Heart left ventricle (tissue), 16 donors: ENCODE measurements around the gene BFSP2. TPM values are rescaled to one million over a fixed set of nuclear protein-coding genes. Genes with fewer than 3 reads are reported as not detected.

Experiments
- ATAC-seq, 4 donors: fragments of 200-7000 bp; cut with Tn5 transposase; one replicate each; pipeline ENCODE4 v1.9.1; 2020 to 2022; ENCODE audit warnings: moderate library complexity in 4 of 4, mild to moderate bottlenecking in 3 of 4, moderate number of reproducible peaks in 1 of 4
- DNase-seq, 5 donors: peaks; one replicate each; pipeline ENCODE4 v3.0.0-alpha.2; 2020
- H3K27ac ChIP-seq, 12 donors: fragments of 200-600 bp; sonication (generic) in 4 of 12; one replicate each; pipeline versions ENCODE4 v1.5.0 to v1.8.0; 2016 to 2022; ENCODE audit warnings: mild to moderate bottlenecking in 2 of 12
- H3K27me3 ChIP-seq, 9 donors: fragments of 200-600 bp; sonication (generic) in 2 of 9; one replicate each; pipeline versions ENCODE4 v1.5.1 to v1.8.0; 2016 to 2022; ENCODE audit warnings: mild to moderate bottlenecking in 3 of 9
- H3K36me3 ChIP-seq, 9 donors: fragments of 200-600 bp; sonication (generic) in 2 of 9; one replicate each; pipeline versions ENCODE4 v1.5.0 to v1.8.0; 2018 to 2022; ENCODE audit warnings: mild to moderate bottlenecking in 2 of 9
- H3K4me1 ChIP-seq, 12 donors: fragments of 200-600 bp; sonication (generic) in 4 of 12; one replicate each; pipeline versions ENCODE4 v1.5.0 to v1.8.0; 2016 to 2022; ENCODE audit warnings: mild to moderate bottlenecking in 3 of 12
- H3K4me3 ChIP-seq, 12 donors: fragments of 200-600 bp; sonication (generic) in 4 of 12; one replicate each; pipeline versions ENCODE4 v1.5.0 to v1.8.0; 2017 to 2022; ENCODE audit warnings: mild to moderate bottlenecking in 9 of 12, moderate library complexity in 4 of 12
- H3K9me3 ChIP-seq, 12 donors: fragments of 200-600 bp; sonication (generic) in 4 of 12; one replicate each; pipeline versions ENCODE4 v1.5.0 to v1.8.0; 2016 to 2022; ENCODE audit warnings: mild to moderate bottlenecking in 1 of 12
- POLR2A ChIP-seq, 2 donors: fragments of 450-650 bp; IDR thresholded peaks; one replicate each; pipeline ENCODE4 v1.6.1; 2017; ENCODE audit warnings: antibody characterized with exemption in 2 of 2, mild to moderate bottlenecking in 2 of 2, moderate library complexity in 2 of 2
- WGBS, 4 donors: extraction: QIAGEN DNeasy Blood & Tissue Kit in 2 of 4; methylation state at CpG; one replicate each; pipeline versions ENCODE4 v1.1.5 to v1.1.7; 2013 to 2018; 5-methylcytosine and 5-hydroxymethylcytosine counted together
- intact Hi-C, 10 donors: fragments of 100-400 bp; cut with DNase I; formaldehyde crosslinking; loops; one replicate each; pipeline versions ENCODE4 v1.11.1 to v1.14.2; 2022
- polyA plus RNA-seq, 2 donors: library from polyadenylated mRNA; stranded (reverse); fragments of 200-250 nt; gene quantifications; one replicate each; pipeline ENCODE4 v1.2.3, GENCODE V29; 2013
- total RNA-seq, 9 donors: library from RNA; depleted of rRNA in 2 of 9; stranded (reverse); fragments of >200 nt in 2 of 9; fragmentation: NEBNext Ultra II Directional in 3 of 9; extraction: Animal tissue kit (Norgen Biotek cat#: 25700) in 3 of 9; gene quantifications; one replicate each; pipeline versions ENCODE4 v1.1.0 to v1.2.4, GENCODE V29; 2016 to 2023
- TF ChIP-seq, protein P1 (sequence below), 12 donors: fragments of 200-600 bp; sonication (generic) in 4 of 12; IDR thresholded peaks; one replicate each; pipeline versions ENCODE4 v1.5.0 to v1.8.0; 2018 to 2022; ENCODE audit warnings: antibody characterized with exemption in 12 of 12, mild to moderate bottlenecking in 5 of 12
- donor health status: ischemic (EF 13 %, LVEDD 7.1; RV severe dilation, severe dysfunction).
- donor health status: healthy with polysubstance abuse.
- donor health status: DM: no; HTN: yes; CAD: no.
- donor health status: DM: no; HTN: no; CAD: no.
- donor health status: ischemic (EF 25% LVEDD 6.9; RV normal size, moderate dysfunction).
- donor health status: ischemic (EF 25% LVEDD 5.7; RV mildly dilated, moderate dysfunction).
- donor health status: healthy.
- donor health status: DM: yes; HTN: yes; CAD: no.
- donor health status: ischemic (EF 35%, LVEDD 5.7; RV mildly dilated, moderate dysfunction).
- donor health status: nonischemic (EF 11% LVEDD 7.7; RV severe dilation, severe dysfunction).
- donor health status: DM: yes; HTN: yes; CAD: no.
- donor health status: PGD.
- donor health status: ischemic (EF 29% LVEDD 5.4; RV normal size, mild dysfunction).
- donor health status: nonischemic (EF 23%, LVEDD 6.1; RV moderate dilation, normal function).

Gene BFSP2
- total and polyA plus RNA-seq, 11 donors = not detected

DNA sequence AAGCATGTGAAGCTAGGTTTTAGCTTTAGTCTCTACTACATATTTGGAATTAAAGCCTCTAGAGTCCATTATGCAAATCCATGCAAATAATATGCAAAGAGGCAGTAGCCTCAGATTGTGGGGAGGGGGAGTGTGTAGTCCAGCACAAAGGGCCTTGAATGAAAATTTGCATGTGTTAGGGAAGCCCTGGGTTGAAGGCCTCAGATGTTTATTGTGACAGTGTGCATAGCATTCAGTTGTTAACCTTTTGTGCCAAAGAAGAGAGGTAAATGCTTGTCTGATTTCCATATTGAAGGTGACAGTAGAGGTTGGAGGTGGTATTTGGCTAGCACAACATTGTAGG is 24.5 kb upstream of the BFSP2 start:
- DNase-seq = no peak
- H3K27ac ChIP-seq = no peak overlapping the region
- peaks cover 0 to 8% (median 0%) of the 10 kb centered on the region in 12 donors for H3K4me1 ChIP-seq
- intact Hi-C loops = loop anchor here in 1 of 10 donors (5.0 kb wide), 1 partner anchor 333 kb away; no protein-coding TSS in a partner anchor
- TF ChIP-seq, protein P1, sequence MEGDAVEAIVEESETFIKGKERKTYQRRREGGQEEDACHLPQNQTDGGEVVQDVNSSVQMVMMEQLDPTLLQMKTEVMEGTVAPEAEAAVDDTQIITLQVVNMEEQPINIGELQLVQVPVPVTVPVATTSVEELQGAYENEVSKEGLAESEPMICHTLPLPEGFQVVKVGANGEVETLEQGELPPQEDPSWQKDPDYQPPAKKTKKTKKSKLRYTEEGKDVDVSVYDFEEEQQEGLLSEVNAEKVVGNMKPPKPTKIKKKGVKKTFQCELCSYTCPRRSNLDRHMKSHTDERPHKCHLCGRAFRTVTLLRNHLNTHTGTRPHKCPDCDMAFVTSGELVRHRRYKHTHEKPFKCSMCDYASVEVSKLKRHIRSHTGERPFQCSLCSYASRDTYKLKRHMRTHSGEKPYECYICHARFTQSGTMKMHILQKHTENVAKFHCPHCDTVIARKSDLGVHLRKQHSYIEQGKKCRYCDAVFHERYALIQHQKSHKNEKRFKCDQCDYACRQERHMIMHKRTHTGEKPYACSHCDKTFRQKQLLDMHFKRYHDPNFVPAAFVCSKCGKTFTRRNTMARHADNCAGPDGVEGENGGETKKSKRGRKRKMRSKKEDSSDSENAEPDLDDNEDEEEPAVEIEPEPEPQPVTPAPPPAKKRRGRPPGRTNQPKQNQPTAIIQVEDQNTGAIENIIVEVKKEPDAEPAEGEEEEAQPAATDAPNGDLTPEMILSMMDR (IDR thresholded peaks at IDR 0.05) = no peak
- no peak for TF ChIP-seq POLR2A (IDR thresholded peaks at IDR 0.05)
- H3K4me3 ChIP-seq = no peak overlapping the region
- H3K27me3 ChIP-seq = no peaks in the 10 kb centered on the region
- H3K36me3 ChIP-seq = no peaks in the 10 kb centered on the region
- no peak for ATAC-seq
- H3K9me3 ChIP-seq = no peaks in the 10 kb centered on the region

DNA sequence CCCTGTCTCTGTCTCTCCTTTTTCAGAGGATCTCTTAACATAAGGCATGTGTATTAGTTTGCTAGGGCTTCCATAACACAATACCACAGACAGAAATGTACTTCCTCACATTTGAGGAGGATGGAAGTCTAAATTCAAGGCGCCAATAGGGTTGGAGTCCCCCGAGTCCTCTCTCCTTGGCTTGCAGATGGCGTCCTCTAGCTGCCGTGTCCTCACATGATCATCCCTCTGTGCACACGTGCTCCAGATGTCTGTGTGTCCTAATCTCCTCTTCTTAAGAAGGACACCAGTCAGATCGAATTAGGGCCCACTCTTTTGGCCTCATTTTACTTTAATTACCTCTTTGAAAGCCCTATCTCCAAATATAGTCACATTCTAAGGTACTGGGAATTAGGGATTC is 23.0 kb upstream of the BFSP2 start:
- ATAC-seq (peak in 2 of 4 donors; percentile 44 to 47), DNase-seq (no peak)
- Histone ChIP-seq H3K4me1 (peaks cover 0 to 8% (median 0%) of the 10 kb centered on the region in 12 donors), H3K27me3 (no peaks in the 10 kb centered on the region), H3K9me3 (no peaks in the 10 kb centered on the region), H3K36me3 (no peaks in the 10 kb centered on the region), H3K4me3 (no peak overlapping the region), H3K27ac (no peak overlapping the region)
- TF ChIP-seq POLR2A (IDR thresholded peaks at IDR 0.05) = no peak
- TF ChIP-seq, protein P1 (IDR thresholded peaks at IDR 0.05) = peak in 3 of 12 donors; percentile 16 to 29 (median 22)
- intact Hi-C loops = loop anchor here in 9 of 10 donors (1.0 to 5.0 kb wide), 3 partner anchors 335 to 336 kb away; no protein-coding TSS in a partner anchor
- 29 to 56% (median 49%) methylated on average over 6 of the region's 6 CpGs for WGBS, 4 donors

DNA sequence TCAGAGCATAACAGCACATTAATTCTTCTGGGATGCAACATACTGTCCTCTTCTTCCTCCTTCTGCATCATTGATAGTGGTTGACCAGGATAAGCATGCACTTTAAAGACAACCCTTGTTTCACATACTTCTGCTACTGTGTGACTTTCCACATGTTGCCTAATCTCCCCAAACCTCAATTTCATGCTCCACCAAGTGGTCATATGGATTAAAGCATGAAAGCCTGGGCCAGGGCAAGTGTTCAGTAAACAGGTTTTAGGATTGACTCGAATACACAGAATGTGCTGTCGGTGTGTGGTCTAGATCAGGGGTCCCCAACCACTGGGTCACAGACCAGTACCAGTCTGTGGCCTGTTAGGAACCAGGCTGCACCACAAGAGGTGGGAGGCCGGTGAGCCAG is 22.5 kb upstream of the BFSP2 start:
- Histone ChIP-seq H3K9me3 (no peaks in the 10 kb centered on the region), H3K27me3 (no peaks in the 10 kb centered on the region), H3K27ac (no peak overlapping the region), H3K36me3 (no peaks in the 10 kb centered on the region), H3K4me1 (peaks cover 0 to 8% (median 0%) of the 10 kb centered on the region in 12 donors), H3K4me3 (no peak overlapping the region)
- intact Hi-C loops = loop anchor here in 9 of 10 donors (1.0 to 5.0 kb wide), 3 partner anchors 335 to 337 kb away; no protein-coding TSS in a partner anchor
- 68 to 84% (median 76%) methylated on average over 2 to 3 of the region's 3 CpGs for WGBS, 4 donors
- ATAC-seq (peak in 3 of 4 donors; percentile 47 to 73 (median 51)), DNase-seq (no peak)
- TF ChIP-seq POLR2A (IDR thresholded peaks at IDR 0.05) = no peak
- TF ChIP-seq, protein P1 (IDR thresholded peaks at IDR 0.05) = peak; percentile 18 to 54 (median 40)

DNA sequence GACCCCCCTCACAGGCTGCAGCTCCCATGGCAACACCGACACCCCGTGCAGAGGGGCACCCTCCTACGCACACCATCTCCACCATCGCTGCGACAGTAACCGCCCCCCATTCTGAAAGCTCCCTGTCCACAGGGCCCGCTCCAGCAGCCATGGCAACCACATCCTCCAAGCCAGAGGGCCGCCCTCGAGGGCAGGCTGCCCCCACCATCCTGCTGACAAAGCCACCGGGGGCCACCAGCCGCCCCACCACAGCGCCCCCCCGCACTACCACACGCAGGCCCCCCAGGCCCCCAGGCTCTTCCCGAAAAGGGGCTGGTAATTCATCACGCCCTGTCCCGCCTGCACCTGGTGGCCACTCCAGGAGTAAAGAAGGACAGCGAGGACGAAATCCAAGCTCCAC is 19.9 kb upstream of the BFSP2 start:
- WGBS, 4 donors = 93 to 95% (median 93%) methylated on average over 12 to 19 of the region's 19 CpGs
- intact Hi-C loops = loop anchor here in 6 of 10 donors (2.0 to 5.0 kb wide), 5 partner anchors 338 to 653 kb away; no protein-coding TSS in a partner anchor
- DNase-seq = no peak
- Histone ChIP-seq H3K4me1 (peaks cover 0 to 14% (median 1%) of the 10 kb centered on the region in 12 donors), H3K27ac (no peak overlapping the region), H3K27me3 (no peaks in the 10 kb centered on the region), H3K36me3 (no peaks in the 10 kb centered on the region), H3K4me3 (no peak overlapping the region), H3K9me3 (no peaks in the 10 kb centered on the region)
- TF ChIP-seq, protein P1 (IDR thresholded peaks at IDR 0.05) = no peak
- TF ChIP-seq POLR2A (IDR thresholded peaks at IDR 0.05) = no peak
- no peak for ATAC-seq
